Panc1 (cell line): ENCODE measurements around the gene LRMDA. TPM values are rescaled to one million over a fixed set of nuclear protein-coding genes. Genes with fewer than 3 reads are reported as not detected.

ENCODE experiments used
- ATAC-seq: fragments of 200-7000 bp; cut with Tn5 transposase; 2 replicates; pipeline ENCODE4 v1.9.1; 2020; ENCODE audit warnings: mild to moderate bottlenecking, moderate library complexity
- BruUV-seq: library from RNA; stranded (reverse); fragments of 400-500 nt; replicated peaks from 2 replicates; lab custom pipeline; 2021; lab: Mats Ljungman, UMichigan
- CTCF ChIA-PET: fragments of 300-600 bp; sonication (Branson Sonifier 250); formaldehyde crosslinking; loops from one replicate; lab custom pipeline; 2022; ENCODE audit warnings: antibody characterized with exemption; lab: Charles Lee
- POLR2A ChIA-PET: fragments of 300-600 bp; sonication (Branson Sonifier 250); formaldehyde crosslinking; loops from one replicate; lab custom pipeline; 2022; ENCODE audit warnings: antibody characterized with exemption; lab: Charles Lee
- DNase-seq: peaks from one replicate; pipeline ENCODE4 v3.0.0-alpha.2; 2010; ENCODE audit warnings: low read depth, low spot score
- H3K27ac ChIP-seq: 2 replicates; pipeline ENCODE4 v1.5.1; 2011; ENCODE audit warnings: mild to moderate bottlenecking, low read length, inconsistent platforms
- H3K27me3 ChIP-seq: fragments of 200-500 bp; sonication (Bioruptor generic); 2 replicates; pipeline ENCODE4 v1.6.0; 2014; ENCODE audit warnings: low read length, inconsistent platforms; ENCODE audit not compliant: control insufficient read depth, insufficient read depth
- H3K36me3 ChIP-seq: fragments of 200-500 bp; sonication (Bioruptor generic); 2 replicates; pipeline ENCODE4 v1.5.1; 2014; ENCODE audit warnings: inconsistent platforms, mild to moderate bottlenecking, low read length, moderate library complexity; ENCODE audit not compliant: control insufficient read depth, insufficient read depth
- H3K4me1 ChIP-seq: 2 replicates; pipeline ENCODE4 v1.5.1; 2011; ENCODE audit warnings: inconsistent platforms, mild to moderate bottlenecking, low read length, moderate library complexity; ENCODE audit not compliant: control insufficient read depth, insufficient read depth
- H3K4me3 ChIP-seq, 2 experiments: 2 replicates each; pipeline ENCODE4 v1.5.1; 2011 to 2012; ENCODE audit warnings: low read depth in 2 of 2, low read length in 2 of 2, mild to moderate bottlenecking in 2 of 2, inconsistent platforms in 1 of 2, moderate library complexity in 1 of 2
- H3K9me3 ChIP-seq: fragments of 200-500 bp; sonication (Bioruptor generic); 2 replicates; pipeline ENCODE4 v1.5.1; 2014; ENCODE audit warnings: low read depth, mild to moderate bottlenecking, inconsistent platforms, low read length, moderate library complexity; ENCODE audit not compliant: control insufficient read depth, insufficient read depth
- CTCF ChIP-seq: fragments of 450-650 bp; IDR thresholded peaks from 2 replicates; pipeline ENCODE4 v1.5.1; 2017; ENCODE audit warnings: mild to moderate bottlenecking
- POLR2AphosphoS5 ChIP-seq: IDR thresholded peaks from 2 replicates; pipeline ENCODE4 v1.6.1; 2012; ENCODE audit warnings: mild to moderate bottlenecking, low read depth, low read length, moderate library complexity
- REST ChIP-seq, 2 experiments: IDR thresholded peaks; 2 replicates each; pipeline ENCODE4 v1.6.1; 2011 to 2012; ENCODE audit warnings: low read depth in 2 of 2, control low read depth in 1 of 2, low read length in 1 of 2, mild to moderate bottlenecking in 1 of 2, moderate library complexity in 1 of 2; ENCODE audit not compliant: insufficient read depth in 1 of 2
- SIN3A ChIP-seq: IDR thresholded peaks from 2 replicates; pipeline ENCODE4 v1.6.1; 2012; ENCODE audit warnings: low read depth, mild to moderate bottlenecking, low read length, moderate library complexity, borderline replicate concordance; ENCODE audit not compliant: insufficient read depth
- TCF7L2 ChIP-seq: IDR thresholded peaks from 2 replicates; pipeline ENCODE4 v1.6.1; 2011; ENCODE audit warnings: mild to moderate bottlenecking, low read depth, low read length, inconsistent platforms
- in situ Hi-C: cut with HindIII; loops from 2 replicates; pipeline ENCODE4 v1.10.0; 2016; ENCODE audit warnings: low sequenced_read_pairs, low pct_unique_long_range_greater_than_20kb
- intact Hi-C: fragments of 100-400 bp; cut with micrococcal nuclease; formaldehyde crosslinking; loops from one replicate; pipeline ENCODE4 v1.10.0; 2022; ENCODE audit not compliant: unreplicated experiment
- total RNA-seq: library from RNA; stranded (reverse); gene quantifications from one replicate; pipeline ENCODE4 v1.2.1, GENCODE V29; 2021; ENCODE audit not compliant: unreplicated experiment

Gene LRMDA
- total RNA-seq, 1 experiment from 2014 or later: 1.2 TPM

- no peak overlapping the region for H3K4me3 ChIP-seq
- no peaks in the 10 kb centered on the region for H3K36me3 ChIP-seq
- H3K27me3 ChIP-seq: 0 out of 2 replicates have a peak, but pooled peaks cover 2% of the 10 kb centered on the region
- H3K27ac ChIP-seq: no peak overlapping the region
- POLR2A ChIA-PET: no interaction called here
- TF ChIP-seq POLR2AphosphoS5 (no peak), SIN3A (no peak), CTCF (no peak), REST (IDR thresholded peaks at IDR 0.05; ENCODE audit: insufficient read depth in 1 of 2, low read depth in 2 of 2, low read length in 1 of 2) (no peak), TCF7L2 (no peak)
- no peaks in the 10 kb centered on the region for H3K9me3 ChIP-seq
- in situ Hi-C loops: no loop called here
- no TSS peak for BruUV-seq
- DNase-seq (no peak), ATAC-seq (no peak)
- no peaks in the 10 kb centered on the region for H3K4me1 ChIP-seq
- intact Hi-C loops: no loop called here
- CTCF ChIA-PET: no interaction called here
Observed at GRCh38 chr10:75662715-75663114, 231.3 kb downstream of the LRMDA start.

- no peak for DNase-seq
- ATAC-seq: no peak
- no peaks in the 10 kb centered on the region for H3K4me1 ChIP-seq
- BruUV-seq: no TSS peak
- H3K27me3 ChIP-seq: 0 out of 2 replicates have a peak, but pooled peaks cover 2% of the 10 kb centered on the region
- no peaks in the 10 kb centered on the region for H3K36me3 ChIP-seq
- POLR2A ChIA-PET: no interaction called here
- intact Hi-C loops: no loop called here
- TF ChIP-seq REST (IDR thresholded peaks at IDR 0.05; ENCODE audit: insufficient read depth in 1 of 2, low read depth in 2 of 2, low read length in 1 of 2): no peak
- H3K27ac ChIP-seq: no peak overlapping the region
- H3K4me3 ChIP-seq: no peak overlapping the region
- in situ Hi-C loops: no loop called here
- CTCF ChIA-PET: no interaction called here
- no peaks in the 10 kb centered on the region for H3K9me3 ChIP-seq
Observed at GRCh38 chr10:75663947-75664664, 232.7 kb downstream of the LRMDA start.
